Measurements from ENCODE around the gene FTMT.

DNA sequence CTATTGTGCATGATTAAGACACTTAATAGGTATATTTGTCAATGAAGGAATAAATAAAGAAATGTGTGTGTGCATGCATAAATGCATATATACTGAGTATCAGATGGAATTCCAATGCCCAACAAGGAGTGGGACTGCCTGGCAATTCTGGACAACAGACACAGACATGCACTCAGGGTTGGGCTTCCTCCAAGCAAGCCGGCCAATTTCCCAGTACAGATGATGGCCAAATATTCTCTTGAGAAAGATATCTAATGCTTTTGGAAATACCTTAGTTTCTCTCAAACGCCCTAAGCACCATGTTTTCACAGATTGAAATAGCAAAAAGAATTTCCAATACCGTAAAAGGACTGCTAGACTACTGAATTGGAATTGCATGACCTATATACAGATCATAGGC lies 11.1 kb downstream of the FTMT start:
- TF ChIP-seq CTCF (IDR thresholded peaks at IDR 0.05) (no peak), POLR2A (IDR thresholded peaks at IDR 0.05) (no peak)

Measured in thyroid gland (tissue), 4 donors.